M059J (cell line): ENCODE results near the gene EFNA4. TPM values are rescaled to one million over a fixed set of nuclear protein-coding genes. Genes with fewer than 3 reads are reported as not detected.

Experiments used
- total RNA-seq: library from RNA; depleted of rRNA; stranded (reverse); fragments of >200 nt; shearing (Covaris generic); gene quantifications from 2 replicates; pipeline ENCODE4 v1.2.3, GENCODE V29; 2014; rRNA removed

EFNA4 gene
- total RNA-seq, 1 experiment from 2014 or later, result 22.8 TPM

Other genes starting within 250 kb of the EFNA4 start
- 0.37 TPM in 1 of 2 replicates, not detected in the other for gene KCNN3, start 193.5 kb upstream of the EFNA4 start, total RNA-seq
- gene PMVK, start 127.0 kb upstream of the EFNA4 start, total RNA-seq, result 5.5 and 6.2 TPM in 2 replicates
- 66.7 and 97.9 TPM in 2 replicates for gene PBXIP1, start 107.6 kb upstream of the EFNA4 start, total RNA-seq
- gene PYGO2, start 102.0 kb upstream of the EFNA4 start, total RNA-seq, result 27.5 and 41.7 TPM in 2 replicates
- 64.4 and 84.5 TPM in 2 replicates for gene SHC1, start 93.0 kb upstream of the EFNA4 start, total RNA-seq
- 338 TPM in 2 replicates for gene CKS1B, start 89.1 kb upstream of the EFNA4 start, total RNA-seq
- gene FLAD1, start 80.4 kb upstream of the EFNA4 start, total RNA-seq, result 32.2 and 44.4 TPM in 2 replicates
- gene LENEP, start 70.2 kb upstream of the EFNA4 start, total RNA-seq, result not detected in 2 replicates
- 20.7 and 37.5 TPM in 2 replicates for gene ZBTB7B, start 60.9 kb upstream of the EFNA4 start, total RNA-seq
- not detected in 2 replicates for gene DCST2, start 30.0 kb upstream of the EFNA4 start, total RNA-seq
- not detected in 2 replicates for gene DCST1, start 29.9 kb upstream of the EFNA4 start, total RNA-seq
- 74.5 and 90.0 TPM in 2 replicates for gene ADAM15, start 12.4 kb upstream of the EFNA4 start, total RNA-seq
- gene EFNA3, start 15.1 kb downstream of the EFNA4 start, total RNA-seq, result 0.59 and 2.9 TPM in 2 replicates
- 15.1 and 17.9 TPM in 2 replicates for gene EFNA1, start 64.1 kb downstream of the EFNA4 start, total RNA-seq
- gene SLC50A1, start 72.1 kb downstream of the EFNA4 start, total RNA-seq, result 55.7 and 62.9 TPM in 2 replicates
- gene DPM3, start 76.8 kb downstream of the EFNA4 start, total RNA-seq, result 88.4 and 175 TPM in 2 replicates
- 209 and 323 TPM in 2 replicates for gene KRTCAP2, start 109.6 kb downstream of the EFNA4 start, total RNA-seq
- 1.1 and 3.1 TPM in 2 replicates for gene TRIM46, start 110.1 kb downstream of the EFNA4 start, total RNA-seq
- gene THBS3, start 144.2 kb downstream of the EFNA4 start, total RNA-seq, result 10.0 and 12.7 TPM in 2 replicates
- 92.8 and 95.2 TPM in 2 replicates for gene MTX1, start 145.0 kb downstream of the EFNA4 start, total RNA-seq
- 5.9 and 8.1 TPM in 2 replicates for gene ENTREP3, start 191.7 kb downstream of the EFNA4 start, total RNA-seq
- 125 and 133 TPM in 2 replicates for gene SCAMP3, start 198.6 kb downstream of the EFNA4 start, total RNA-seq
- gene CLK2, start 209.8 kb downstream of the EFNA4 start, total RNA-seq, result 15.1 and 15.8 TPM in 2 replicates
- gene HCN3, start 213.7 kb downstream of the EFNA4 start, total RNA-seq, result 0.66 and 1.7 TPM in 2 replicates
- not detected in 2 replicates for gene PKLR, start 237.7 kb downstream of the EFNA4 start, total RNA-seq
- 203 and 262 TPM in 2 replicates for gene FDPS, start 245.1 kb downstream of the EFNA4 start, total RNA-seq